CD4-positive, alpha-beta T cell (primary cell): ENCODE measurements around the gene CKAP2L. TPM values are rescaled to one million over a fixed set of nuclear protein-coding genes. Genes with fewer than 3 reads are reported as not detected.

Source experiments
- ATAC-seq: fragments of 200-7000 bp; cut with Tn5 transposase; one replicate; pipeline ENCODE4 v1.10.0; 2022; ENCODE audit warnings: mild to moderate bottlenecking; ENCODE audit not compliant: poor library complexity
- CTCF ChIA-PET: fragments of 350-600 bp; sonication (Branson Sonifier 250); formaldehyde crosslinking; loops from one replicate; lab custom pipeline; 2021; ENCODE audit warnings: antibody characterized with exemption, inconsistent platforms; lab: Charles Lee
- POLR2A ChIA-PET: fragments of 350-600 bp; sonication (Branson Sonifier 250); formaldehyde crosslinking; loops from one replicate; lab custom pipeline; 2021; ENCODE audit warnings: antibody characterized with exemption, inconsistent platforms; lab: Charles Lee
- DNase-seq, 14 experiments: peaks; one replicate each; pipeline ENCODE4 v3.0.0-alpha.2; 2013 to 2020; ENCODE audit warnings: mixed read lengths in 2 of 14
- H3K27ac ChIP-seq, 2 donors: one replicate each; pipeline versions ENCODE4 v1.5.1 to v1.7.0; 2013; ENCODE audit warnings: low read length in 2 of 2, low read depth in 1 of 2, mild to moderate bottlenecking in 1 of 2
- H3K27me3 ChIP-seq, 2 experiments: 1 replicate in 1 of 2; 2 replicates in 1 of 2; pipeline versions ENCODE4 v1.6.1 to v1.7.0; 2013; ENCODE audit warnings: low read length in 2 of 2, control low read depth in 1 of 2, mild to moderate bottlenecking in 1 of 2, moderate library complexity in 1 of 2; ENCODE audit not compliant: insufficient read depth in 2 of 2, control insufficient read depth in 1 of 2
- H3K36me3 ChIP-seq: one replicate; pipeline ENCODE4 v1.6.1; 2013; ENCODE audit warnings: low read length, control low read depth; ENCODE audit not compliant: insufficient read depth
- H3K4me1 ChIP-seq: one replicate; pipeline ENCODE4 v1.6.1; 2013; ENCODE audit warnings: low read length, control low read depth; ENCODE audit not compliant: insufficient read depth
- H3K4me3 ChIP-seq: one replicate; pipeline ENCODE4 v1.5.1; 2013; ENCODE audit warnings: mild to moderate bottlenecking, low read length, moderate library complexity
- H3K9me3 ChIP-seq, 2 experiments: 1 replicate in 1 of 2; 2 replicates in 1 of 2; pipeline versions ENCODE4 v1.6.1 to v1.7.0; 2013; ENCODE audit warnings: low read length in 2 of 2, mild to moderate bottlenecking in 2 of 2, control low read depth in 1 of 2, moderate library complexity in 1 of 2; ENCODE audit not compliant: control insufficient read depth in 1 of 2, insufficient read depth in 1 of 2
- H3K27ac Mint-ChIP-seq: one replicate; pipeline ENCODE4 v1.8.0; 2020; ENCODE audit warnings: mixed read lengths
- H3K27me3 Mint-ChIP-seq: one replicate; pipeline ENCODE4 v1.8.0; 2021; ENCODE audit warnings: mixed read lengths
- H3K36me3 Mint-ChIP-seq: one replicate; pipeline ENCODE4 v1.8.0; 2021; ENCODE audit warnings: low read depth, mixed read lengths
- H3K4me1 Mint-ChIP-seq: one replicate; pipeline ENCODE4 v1.8.0; 2021; ENCODE audit warnings: low read depth, mixed read lengths
- H3K4me3 Mint-ChIP-seq: one replicate; pipeline ENCODE4 v1.8.0; 2020; ENCODE audit warnings: mild to moderate bottlenecking, mixed read lengths
- H3K9me3 Mint-ChIP-seq: one replicate; pipeline ENCODE4 v1.8.0; 2020; ENCODE audit warnings: mixed read lengths
- intact Hi-C, 2 experiments: fragments of 100-400 bp; cut with DNase I in 1 of 2; cut with micrococcal nuclease in 1 of 2; formaldehyde crosslinking; loops; one replicate each; pipeline versions ENCODE4 v1.15.1 to v1.9.0; 2023 to 2025; cut with DNase I, micrococcal nuclease
- total RNA-seq, 174 experiments: library from RNA in 2 of 174; stranded (reverse) in 2 of 174; gene quantifications; one replicate each; pipeline ENCODE4 v1.2.3 and lab custom pipeline; 2021 to 2026
- TF ChIP-seq, protein P1 (sequence below): fragments of 200-600 bp; IDR thresholded peaks from one replicate; pipeline ENCODE4 v1.8.0; 2022; ENCODE audit warnings: antibody characterized with exemption, mild to moderate bottlenecking

Gene CKAP2L
- total RNA-seq, 2 experiments from 2014 or later, result 0.08 to 0.50 TPM

DNA sequence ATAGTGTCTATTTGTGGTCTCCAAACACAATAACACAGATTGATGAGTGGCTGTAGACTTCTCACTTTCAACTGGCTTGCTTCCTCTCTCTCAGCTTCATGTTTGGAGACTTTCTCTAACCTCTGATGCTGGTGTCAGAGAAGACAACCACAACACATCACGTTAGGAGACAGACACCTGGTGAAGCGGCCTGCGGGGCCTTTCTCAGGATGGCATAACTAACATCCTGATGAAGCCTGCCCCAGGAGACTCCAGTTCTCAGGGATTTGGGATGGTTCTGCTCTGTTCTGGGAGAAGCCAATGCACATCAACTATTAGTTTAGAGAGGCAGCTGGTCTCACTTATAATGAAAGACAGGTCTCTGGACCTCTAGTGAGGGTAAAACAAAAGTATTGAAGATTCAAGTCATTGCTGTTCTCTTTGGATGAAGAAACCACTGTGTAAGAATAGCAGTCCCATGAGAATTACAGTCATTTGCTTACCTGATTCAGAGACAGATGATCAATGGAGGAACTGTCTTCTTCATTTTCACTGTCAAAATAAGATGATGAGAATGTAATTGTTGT is 17.9 kb upstream of the CKAP2L start:
- H3K27ac ChIP-seq, result no peak overlapping the region
- peaks cover 16% of the 10 kb centered on the region for H3K27me3 Mint-ChIP-seq
- no peaks in the 10 kb centered on the region for H3K27me3 ChIP-seq
- H3K36me3 ChIP-seq, result no peaks in the 10 kb centered on the region
- intact Hi-C loops, result no loop called here
- no peaks in the 10 kb centered on the region for H3K9me3 Mint-ChIP-seq
- no peak overlapping the region for H3K4me3 ChIP-seq
- H3K36me3 Mint-ChIP-seq, result no peaks in the 10 kb centered on the region
- TF ChIP-seq, protein P1, sequence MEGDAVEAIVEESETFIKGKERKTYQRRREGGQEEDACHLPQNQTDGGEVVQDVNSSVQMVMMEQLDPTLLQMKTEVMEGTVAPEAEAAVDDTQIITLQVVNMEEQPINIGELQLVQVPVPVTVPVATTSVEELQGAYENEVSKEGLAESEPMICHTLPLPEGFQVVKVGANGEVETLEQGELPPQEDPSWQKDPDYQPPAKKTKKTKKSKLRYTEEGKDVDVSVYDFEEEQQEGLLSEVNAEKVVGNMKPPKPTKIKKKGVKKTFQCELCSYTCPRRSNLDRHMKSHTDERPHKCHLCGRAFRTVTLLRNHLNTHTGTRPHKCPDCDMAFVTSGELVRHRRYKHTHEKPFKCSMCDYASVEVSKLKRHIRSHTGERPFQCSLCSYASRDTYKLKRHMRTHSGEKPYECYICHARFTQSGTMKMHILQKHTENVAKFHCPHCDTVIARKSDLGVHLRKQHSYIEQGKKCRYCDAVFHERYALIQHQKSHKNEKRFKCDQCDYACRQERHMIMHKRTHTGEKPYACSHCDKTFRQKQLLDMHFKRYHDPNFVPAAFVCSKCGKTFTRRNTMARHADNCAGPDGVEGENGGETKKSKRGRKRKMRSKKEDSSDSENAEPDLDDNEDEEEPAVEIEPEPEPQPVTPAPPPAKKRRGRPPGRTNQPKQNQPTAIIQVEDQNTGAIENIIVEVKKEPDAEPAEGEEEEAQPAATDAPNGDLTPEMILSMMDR, result no peak
- no peak overlapping the region for H3K4me3 Mint-ChIP-seq
- POLR2A ChIA-PET, result interaction anchor here (0.6 kb wide), 1 partner anchor 15 kb away, joined by 3 read pairs; no protein-coding TSS in a partner anchor
- CTCF ChIA-PET, result no interaction called here
- peaks cover 5% of the 10 kb centered on the region for H3K4me1 Mint-ChIP-seq
- H3K4me1 ChIP-seq, result peaks cover 4% of the 10 kb centered on the region
- DNase-seq (no peak), ATAC-seq (no peak)
- no peak overlapping the region for H3K27ac Mint-ChIP-seq
- no peaks in the 10 kb centered on the region for H3K9me3 ChIP-seq

GRCh38 chr2:112779598-112779997 is 15.2 kb upstream of the CKAP2L start:
- TF ChIP-seq, protein P1, result no peak
- Mint-ChIP-seq H3K9me3 (no peaks in the 10 kb centered on the region), H3K36me3 (no peaks in the 10 kb centered on the region), H3K4me3 (no peak overlapping the region), H3K4me1 (peaks cover 11% of the 10 kb centered on the region), H3K27me3 (peaks cover 16% of the 10 kb centered on the region), H3K27ac (no peak overlapping the region)
- Histone ChIP-seq H3K4me3 (no peak overlapping the region), H3K36me3 (no peaks in the 10 kb centered on the region), H3K4me1 (peaks cover 9% of the 10 kb centered on the region), H3K9me3 (no peaks in the 10 kb centered on the region), H3K27me3 (no peaks in the 10 kb centered on the region), H3K27ac (no peak overlapping the region)
- DNase-seq (no peak), ATAC-seq (no peak)
- intact Hi-C loops, result no loop called here
- CTCF ChIA-PET, result no interaction called here
- POLR2A ChIA-PET, result no interaction called here

DNA sequence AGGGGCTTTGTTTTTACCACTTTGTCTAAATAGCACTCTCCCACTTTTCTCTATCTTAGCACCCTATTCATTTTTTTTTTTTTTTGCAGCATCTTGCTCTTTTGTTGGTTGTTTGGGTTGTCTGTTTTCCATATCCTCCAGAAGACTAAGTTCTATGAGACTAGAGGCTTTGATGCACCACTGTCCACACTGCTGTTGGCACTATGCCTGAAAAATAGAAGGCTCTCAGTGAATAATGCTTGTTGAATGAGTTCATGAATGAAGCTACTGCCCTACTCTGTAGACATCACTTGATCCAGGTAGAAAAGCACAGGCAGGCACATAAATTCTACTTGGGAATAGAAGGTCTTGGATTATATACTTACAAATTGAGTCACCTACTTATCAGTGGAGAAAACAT is 12.6 kb upstream of the CKAP2L start:
- H3K4me1 Mint-ChIP-seq, result peaks cover 11% of the 10 kb centered on the region
- Histone ChIP-seq H3K4me1 (peaks cover 9% of the 10 kb centered on the region), H3K27ac (no peak overlapping the region), H3K36me3 (no peaks in the 10 kb centered on the region), H3K4me3 (no peak overlapping the region), H3K9me3 (no peaks in the 10 kb centered on the region), H3K27me3 (no peaks in the 10 kb centered on the region)
- peaks cover 8% of the 10 kb centered on the region for H3K27me3 Mint-ChIP-seq
- H3K27ac Mint-ChIP-seq, result no peak overlapping the region
- H3K4me3 Mint-ChIP-seq, result no peak overlapping the region
- CTCF ChIA-PET, result no interaction called here
- no peaks in the 10 kb centered on the region for H3K9me3 Mint-ChIP-seq
- DNase-seq (no peak), ATAC-seq (no peak)
- intact Hi-C loops, result no loop called here
- TF ChIP-seq, protein P1, result no peak
- H3K36me3 Mint-ChIP-seq, result no peaks in the 10 kb centered on the region
- POLR2A ChIA-PET, result no interaction called here
